Stimulated activated CD8-positive, alpha-beta memory T cell treated with anti-CD3 and anti-CD28 coated beads, Interleukin-15, amount 100 ng/mL, for 4 hours (primary cell): Measurements from ENCODE around the gene PCDHB7.
"Not testable (repeated sequence)": the region's sequence is repeated elsewhere in the genome, so short reads cannot be mapped to it uniquely, and the experiment has no call there.

ENCODE experiments used
- DNase-seq, 2 donors: peaks; one replicate each; pipeline ENCODE4 v3.0.0-alpha.2; 2020; ENCODE audit warnings: low read depth in 2 of 2

Gene PCDHB7

DNA sequence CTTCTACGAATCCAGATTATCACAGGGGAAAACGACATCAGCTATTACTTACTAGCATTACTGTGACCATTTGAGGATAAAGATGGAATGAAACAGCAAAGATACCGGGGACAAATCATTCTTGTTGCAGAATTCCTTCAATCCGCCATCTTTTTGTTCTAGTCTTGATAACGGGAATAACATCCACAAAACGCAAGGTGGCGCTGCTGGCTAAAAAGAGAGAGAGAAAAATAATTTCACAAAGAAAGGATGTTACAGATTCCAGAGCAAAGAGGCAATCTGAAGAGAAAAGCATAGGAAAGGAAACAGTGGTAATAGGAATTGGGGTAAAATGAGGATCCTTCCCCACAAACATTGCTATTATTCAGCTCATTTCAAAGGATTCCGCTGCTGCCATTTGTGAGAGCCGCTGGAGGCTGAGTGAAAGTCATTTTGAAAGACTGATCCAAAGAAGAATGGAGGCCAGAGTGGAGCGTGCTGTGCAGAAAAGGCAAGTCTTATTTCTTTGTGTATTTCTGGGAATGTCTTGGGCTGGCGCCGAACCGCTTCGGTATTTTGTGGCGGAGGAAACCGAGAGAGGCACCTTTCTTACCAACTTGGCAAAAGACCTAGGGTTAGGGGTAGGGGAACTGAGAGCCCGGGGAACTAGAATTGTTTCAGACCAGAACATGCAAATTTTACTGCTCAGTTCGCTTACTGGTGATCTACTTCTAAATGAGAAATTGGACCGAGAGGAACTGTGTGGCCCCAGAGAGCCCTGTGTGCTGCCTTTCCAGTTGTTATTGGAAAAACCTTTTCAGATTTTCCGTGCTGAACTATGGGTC, at the start of gene PCDHB7:
Gene PCDHB7 (plus strand): TSS at position 264 of the 824 bp plus-strand sequence. CDS start 192 bp downstream, at position 456.
- DNase-seq: no peak

DNA sequence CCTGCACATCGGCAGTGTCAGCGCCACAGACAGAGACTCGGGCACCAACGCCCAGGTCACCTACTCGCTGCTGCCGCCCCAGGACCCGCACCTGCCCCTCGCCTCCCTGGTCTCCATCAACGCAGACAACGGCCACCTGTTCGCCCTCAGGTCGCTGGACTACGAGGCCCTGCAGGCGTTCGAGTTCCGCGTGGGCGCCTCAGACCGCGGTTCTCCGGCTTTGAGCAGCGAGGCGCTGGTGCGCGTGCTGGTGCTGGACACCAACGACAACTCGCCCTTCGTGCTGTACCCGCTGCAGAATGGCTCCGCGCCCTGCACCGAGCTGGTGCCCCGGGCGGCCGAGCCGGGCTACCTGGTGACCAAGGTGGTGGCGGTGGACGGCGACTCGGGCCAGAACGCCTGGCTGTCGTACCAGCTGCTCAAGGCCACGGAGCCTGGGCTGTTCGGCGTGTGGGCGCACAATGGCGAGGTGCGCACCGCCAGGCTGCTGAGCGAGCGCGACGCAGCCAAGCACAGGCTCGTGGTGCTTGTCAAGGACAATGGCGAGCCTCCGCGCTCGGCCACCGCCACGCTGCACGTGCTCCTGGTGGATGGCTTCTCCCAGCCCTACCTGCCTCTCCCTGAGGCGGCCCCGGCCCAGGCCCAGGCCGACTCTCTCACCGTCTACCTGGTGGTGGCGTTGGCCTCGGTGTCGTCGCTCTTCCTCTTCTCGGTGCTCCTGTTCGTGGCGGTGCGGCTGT, 48.9 kb upstream of the PCDHB7 start:
- DNase-seq: not testable (repeated sequence)

DNA sequence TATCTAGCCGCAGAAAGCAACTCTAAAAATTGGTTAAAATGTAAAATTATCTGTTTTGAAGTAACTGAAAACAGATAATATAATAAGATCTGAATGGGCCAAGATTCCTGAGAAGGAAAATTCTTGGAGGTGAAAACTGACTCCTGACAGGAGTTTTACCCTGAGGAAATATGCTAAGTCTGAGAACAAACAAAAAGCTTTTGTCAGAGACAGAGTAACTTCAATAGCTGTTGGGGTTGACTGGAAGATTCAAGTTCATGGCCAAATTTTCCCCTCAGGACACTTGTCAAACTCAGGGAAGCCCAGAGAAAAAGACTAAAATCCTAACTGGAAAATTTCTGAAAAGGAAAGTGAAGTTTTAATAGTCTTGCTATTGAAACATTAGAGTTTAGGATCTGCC, 45.1 kb upstream of the PCDHB7 start:
- DNase-seq: no peak

DNA sequence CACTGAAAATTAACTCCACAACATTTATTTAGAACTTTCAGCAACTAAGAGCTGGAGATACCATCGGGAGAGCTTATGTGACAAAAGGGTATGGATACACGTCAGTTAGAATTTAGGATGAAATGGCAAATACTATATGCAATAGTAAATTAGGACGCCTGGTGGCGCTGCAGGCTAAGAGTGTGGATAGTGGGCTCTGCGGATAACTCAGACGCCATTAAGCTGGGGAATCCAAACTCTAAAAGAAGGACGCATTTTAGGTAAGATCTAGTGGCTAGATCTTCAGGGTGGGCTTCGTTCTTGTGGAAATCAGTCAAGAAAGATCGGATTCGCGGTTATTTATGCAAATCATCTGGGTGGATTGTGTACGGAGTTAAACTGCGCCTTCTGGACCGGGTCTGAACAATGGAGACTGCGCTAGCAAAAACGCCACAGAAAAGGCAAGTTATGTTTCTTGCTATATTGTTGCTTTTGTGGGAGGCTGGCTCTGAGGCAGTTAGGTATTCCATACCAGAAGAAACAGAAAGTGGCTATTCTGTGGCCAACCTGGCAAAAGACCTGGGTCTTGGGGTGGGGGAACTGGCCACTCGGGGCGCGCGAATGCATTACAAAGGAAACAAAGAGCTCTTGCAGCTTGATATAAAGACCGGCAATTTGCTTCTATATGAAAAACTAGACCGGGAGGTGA, 37.3 kb upstream of the PCDHB7 start, which contains the start of gene PCDHB5:
Gene PCDHB5 (plus strand): TSS at position 177 of the 688 bp plus-strand sequence. CDS start 229 bp downstream, at position 406.
- DNase-seq: no peak

DNA sequence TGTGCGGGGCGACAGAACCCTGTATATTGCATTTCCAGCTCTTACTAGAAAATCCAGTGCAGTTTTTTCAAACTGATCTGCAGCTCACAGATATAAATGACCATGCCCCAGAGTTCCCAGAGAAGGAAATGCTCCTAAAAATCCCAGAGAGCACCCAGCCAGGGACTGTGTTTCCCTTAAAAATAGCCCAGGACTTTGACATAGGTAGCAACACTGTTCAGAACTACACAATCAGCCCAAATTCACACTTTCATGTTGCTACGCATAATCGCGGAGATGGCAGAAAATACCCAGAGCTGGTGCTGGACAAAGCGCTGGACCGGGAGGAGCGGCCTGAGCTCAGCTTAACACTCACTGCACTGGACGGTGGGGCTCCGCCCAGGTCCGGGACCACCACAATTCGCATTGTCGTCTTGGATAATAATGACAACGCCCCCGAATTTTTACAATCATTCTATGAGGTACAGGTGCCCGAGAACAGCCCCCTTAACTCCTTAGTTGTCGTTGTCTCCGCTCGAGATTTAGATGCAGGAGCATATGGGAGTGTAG, 36.7 kb upstream of the PCDHB7 start:
- DNase-seq: no peak

DNA sequence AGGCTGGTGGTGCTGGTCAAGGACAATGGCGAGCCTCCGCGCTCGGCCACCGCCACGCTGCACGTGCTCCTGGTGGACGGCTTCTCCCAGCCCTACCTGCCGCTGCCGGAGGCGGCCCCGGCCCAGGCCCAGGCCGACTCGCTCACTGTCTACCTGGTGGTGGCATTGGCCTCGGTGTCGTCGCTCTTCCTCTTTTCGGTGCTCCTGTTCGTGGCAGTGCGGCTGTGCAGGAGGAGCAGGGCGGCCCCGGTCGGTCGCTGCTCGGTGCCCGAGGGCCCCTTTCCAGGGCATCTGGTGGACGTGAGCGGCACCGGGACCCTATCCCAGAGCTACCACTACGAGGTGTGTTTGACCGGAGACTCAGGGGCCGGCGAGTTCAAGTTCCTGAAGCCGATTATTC, 35.1 kb upstream of the PCDHB7 start:
- not testable (repeated sequence) for DNase-seq

DNA sequence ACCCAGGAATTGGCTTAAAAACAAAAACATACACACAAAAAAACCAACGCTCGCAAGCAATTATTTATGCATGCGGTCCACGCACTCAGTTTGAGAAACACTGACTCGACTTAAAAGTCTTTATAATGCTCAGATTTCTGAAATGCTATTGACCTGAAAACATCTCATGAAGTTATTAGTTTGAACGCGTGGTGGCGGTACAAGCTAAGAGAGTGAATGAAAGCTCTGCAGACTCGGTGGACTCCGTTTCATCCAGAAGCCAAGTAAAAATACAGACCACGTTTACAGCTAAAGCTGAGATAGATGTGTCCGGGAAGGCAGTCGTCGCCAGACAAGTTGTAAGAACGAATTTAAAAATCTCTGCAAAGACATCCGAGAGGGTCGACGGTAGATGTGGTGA, 22.6 kb upstream of the PCDHB7 start, which contains the start of gene PCDHB6:
Gene PCDHB6 (plus strand): TSS at position 246 of the 400 bp plus-strand sequence. CDS start 201 bp downstream, outside the sequence.
- DNase-seq: no peak

DNA sequence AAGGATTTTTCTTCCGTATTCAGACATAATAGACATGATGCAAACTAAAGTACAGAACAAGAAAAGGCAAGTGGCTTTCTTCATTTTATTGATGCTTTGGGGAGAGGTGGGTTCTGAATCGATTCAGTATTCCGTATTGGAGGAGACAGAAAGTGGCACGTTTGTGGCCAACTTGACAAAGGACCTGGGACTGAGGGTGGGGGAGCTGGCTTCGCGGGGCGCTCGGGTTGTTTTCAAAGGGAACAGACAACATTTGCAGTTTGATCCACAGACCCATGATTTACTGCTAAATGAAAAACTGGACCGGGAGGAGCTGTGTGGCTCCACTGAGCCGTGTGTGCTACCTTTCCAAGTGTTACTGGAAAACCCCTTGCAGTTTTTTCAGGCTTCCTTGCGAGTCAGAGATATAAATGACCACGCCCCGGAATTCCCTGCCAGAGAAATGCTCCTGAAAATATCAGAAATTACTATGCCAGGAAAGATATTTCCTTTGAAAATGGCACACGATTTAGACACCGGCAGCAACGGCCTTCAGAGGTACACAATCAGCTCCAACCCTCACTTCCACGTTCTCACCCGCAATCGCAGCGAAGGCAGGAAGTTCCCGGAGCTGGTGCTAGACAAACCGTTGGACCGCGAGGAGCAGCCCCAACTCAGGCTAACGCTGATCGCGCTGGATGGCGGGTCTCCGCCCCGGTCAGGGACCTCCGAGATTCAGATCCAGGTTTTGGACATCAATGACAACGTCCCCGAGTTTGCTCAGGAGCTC, 22.0 kb upstream of the PCDHB7 start:
- DNase-seq: no peak

DNA sequence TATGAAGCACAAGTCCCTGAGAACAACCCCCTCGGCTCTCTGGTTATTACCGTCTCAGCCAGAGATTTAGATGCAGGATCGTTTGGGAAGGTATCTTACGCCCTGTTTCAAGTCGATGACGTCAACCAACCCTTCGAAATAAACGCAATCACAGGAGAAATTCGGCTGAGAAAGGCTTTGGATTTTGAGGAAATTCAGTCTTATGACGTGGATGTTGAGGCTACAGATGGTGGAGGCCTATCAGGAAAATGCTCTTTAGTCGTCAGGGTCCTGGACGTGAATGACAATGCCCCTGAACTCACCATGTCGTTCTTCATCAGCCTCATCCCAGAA, 21.5 kb upstream of the PCDHB7 start:
- no peak for DNase-seq

DNA sequence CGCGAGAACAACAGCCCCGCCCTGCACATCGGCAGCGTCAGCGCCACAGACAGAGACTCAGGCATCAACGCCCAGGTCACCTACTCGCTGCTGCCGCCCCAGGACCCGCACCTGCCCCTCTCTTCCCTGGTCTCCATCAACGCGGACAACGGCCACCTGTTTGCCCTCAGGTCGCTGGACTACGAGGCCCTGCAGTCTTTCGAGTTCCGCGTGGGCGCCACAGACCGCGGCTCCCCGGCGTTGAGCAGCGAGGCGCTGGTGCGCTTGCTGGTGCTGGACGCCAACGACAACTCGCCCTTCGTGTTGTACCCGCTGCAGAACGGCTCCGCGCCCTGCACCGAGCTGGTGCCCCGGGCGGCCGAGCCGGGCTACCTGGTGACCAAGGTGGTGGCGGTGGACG, 20.8 kb upstream of the PCDHB7 start:
- DNase-seq: not testable (repeated sequence)

DNA sequence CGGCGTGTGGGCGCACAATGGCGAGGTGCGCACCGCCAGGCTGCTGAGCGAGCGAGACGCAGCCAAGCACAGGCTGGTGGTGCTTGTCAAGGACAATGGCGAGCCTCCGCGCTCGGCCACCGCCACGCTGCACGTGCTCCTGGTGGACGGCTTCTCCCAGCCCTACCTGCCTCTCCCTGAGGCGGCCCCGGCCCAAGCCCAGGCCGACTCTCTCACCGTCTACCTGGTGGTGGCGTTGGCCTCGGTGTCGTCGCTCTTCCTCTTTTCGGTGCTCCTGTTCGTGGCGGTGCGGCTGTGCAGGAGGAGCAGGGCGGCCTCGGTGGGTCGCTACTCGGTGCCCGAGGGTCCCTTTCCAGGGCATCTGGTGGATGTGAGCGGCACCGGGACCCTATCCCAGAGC, 20.3 kb upstream of the PCDHB7 start:
- DNase-seq: not testable (repeated sequence)

DNA sequence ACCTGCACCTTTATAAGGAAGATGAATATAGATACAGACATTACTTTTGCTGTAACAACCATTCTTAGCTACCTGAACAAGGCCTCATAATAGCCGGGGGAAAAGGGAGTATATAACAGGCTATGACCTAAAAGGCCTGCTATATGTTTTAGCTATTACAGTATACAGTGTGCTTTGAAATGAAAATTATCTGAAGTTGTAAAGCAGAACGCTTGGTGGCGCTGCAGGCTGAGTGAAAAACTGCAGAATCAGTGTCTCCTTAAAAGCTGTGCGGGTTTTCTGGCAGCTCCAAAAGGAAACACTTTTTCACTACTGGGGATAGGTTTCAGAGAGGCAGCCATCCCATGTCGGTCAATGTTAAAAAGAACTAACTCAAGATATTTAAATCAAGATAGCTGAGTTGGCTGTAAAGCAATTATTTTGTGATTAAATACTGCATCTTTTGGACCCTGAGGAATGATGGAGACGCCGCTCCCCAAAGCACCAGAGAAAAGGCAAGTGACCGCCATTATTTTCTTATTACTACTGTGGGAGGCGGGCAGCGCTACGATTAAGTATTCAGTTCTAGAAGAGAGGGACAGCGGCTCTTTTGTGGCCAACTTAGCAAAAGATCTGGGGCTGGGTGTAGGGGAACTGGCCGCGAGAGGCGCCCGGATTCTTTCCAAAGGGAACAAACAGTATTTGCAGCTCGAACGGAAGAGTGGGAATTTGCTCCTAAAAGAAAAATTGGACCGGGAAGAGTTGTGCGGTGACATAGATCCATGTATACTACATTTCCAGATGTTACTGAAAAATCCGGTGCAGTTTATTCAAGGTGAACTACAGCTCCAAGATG, 16.7 kb upstream of the PCDHB7 start:
- DNase-seq: no peak

DNA sequence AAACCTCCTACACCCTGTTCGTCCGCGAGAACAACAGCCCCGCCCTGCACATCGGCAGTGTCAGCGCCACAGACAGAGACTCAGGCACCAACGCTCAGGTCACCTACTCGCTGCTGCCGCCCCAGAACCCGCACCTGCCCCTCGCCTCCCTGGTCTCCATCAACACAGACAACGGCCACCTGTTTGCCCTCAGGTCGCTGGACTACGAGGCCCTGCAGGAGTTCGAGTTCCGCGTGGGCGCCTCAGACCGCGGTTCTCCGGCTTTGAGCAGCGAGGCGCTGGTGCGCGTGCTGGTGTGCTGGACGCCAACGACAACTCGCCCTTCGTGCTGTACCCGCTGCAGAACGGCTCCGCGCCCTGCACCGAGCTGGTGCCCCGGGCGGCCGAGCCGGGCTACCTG, 15.1 kb upstream of the PCDHB7 start:
- DNase-seq: not testable (repeated sequence)

DNA sequence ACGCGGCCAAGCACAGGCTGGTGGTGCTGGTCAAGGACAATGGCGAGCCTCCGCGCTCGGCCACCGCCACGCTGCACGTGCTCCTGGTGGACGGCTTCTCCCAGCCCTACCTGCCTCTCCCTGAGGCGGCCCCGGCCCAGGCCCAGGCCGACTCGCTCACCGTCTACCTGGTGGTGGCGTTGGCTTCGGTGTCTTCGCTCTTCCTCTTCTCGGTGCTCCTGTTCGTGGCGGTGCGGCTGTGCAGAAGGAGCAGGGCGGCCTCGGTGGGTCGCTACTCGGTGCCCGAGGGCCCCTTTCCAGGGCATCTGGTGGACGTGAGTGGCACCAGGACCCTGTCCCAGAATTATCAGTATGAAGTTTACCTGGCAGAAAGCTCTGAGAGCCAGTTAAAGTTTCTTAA, 14.5 kb upstream of the PCDHB7 start:
- not testable (repeated sequence) for DNase-seq

DNA sequence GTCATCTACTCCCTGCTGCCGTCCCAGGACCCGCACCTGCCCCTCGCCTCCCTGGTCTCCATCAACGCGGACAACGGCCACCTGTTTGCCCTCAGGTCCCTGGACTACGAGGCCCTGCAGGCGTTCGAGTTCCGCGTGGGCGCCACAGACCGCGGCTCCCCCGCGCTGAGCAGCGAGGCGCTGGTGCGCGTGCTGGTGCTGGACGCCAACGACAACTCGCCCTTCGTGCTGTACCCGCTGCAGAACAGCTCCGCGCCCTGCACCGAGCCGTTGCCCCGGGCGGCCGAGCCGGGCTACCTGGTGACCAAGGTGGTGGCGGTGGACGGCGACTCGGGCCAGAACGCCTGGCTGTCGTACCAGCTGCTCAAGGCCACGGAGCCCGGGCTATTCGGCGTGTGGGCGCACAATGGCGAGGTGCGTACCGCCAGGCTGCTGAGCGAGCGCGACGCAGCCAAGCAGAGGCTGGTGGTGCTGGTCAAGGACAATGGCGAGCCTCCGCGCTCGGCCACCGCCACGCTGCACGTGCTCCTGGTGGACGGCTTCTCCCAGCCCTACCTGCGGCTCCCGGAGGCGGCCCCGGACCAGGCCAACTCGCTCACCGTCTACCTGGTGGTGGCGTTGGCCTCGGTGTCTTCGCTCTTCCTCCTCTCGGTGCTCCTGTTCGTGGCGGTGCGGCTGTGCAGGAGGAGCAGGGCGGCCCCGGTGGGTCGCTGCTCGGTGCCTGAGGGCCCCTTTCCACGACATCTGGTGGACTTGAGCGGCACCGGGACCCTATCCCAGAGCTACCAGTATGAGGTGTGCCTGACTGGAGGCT, 2.1 kb downstream of the PCDHB7 start:
- DNase-seq: not testable (repeated sequence)

DNA sequence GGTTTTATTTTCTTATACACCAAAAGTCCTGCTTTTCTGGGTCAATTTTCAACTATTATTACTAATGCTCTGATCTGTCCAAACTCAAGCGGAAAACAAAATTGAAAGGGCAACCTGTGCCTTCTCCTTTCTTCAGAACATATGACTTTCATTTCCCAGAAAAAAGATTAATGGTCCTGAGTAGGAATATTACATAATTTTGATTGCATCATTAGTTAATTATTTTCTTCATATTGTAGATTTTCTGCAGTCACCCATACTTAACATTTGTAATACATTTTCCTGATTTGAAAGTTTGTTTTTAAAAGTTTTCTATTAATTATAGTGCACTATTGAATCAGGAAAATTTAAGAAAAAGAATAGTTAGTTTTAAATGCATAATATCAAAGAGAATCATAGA, 3.5 kb downstream of the PCDHB7 start:
- DNase-seq: no peak

DNA sequence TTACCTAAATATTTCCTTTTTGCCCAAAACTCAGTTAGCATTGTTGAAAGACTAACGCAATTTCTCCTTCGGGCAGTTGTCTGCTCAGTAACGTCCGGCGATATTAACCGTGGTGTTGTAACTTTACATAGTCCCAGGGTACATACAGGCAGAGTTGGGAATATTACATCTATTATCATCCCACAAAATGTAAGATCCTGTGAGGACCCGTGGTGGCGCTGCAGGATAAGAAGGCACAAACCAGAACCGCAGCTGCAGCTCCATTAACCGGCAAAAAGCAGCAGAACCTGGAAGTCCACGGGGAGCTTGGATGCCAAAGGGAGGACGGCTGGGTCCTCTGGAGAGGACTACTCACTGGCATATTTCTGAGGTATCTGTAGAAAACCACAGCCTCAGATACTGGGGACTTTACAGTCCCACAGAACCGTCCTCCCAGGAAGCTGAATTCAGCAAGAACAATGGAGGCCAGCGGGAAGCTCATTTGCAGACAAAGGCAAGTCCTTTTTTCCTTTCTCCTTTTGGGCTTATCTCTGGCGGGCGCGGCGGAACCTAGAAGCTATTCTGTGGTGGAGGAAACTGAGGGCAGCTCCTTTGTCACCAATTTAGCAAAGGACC, 5.2 kb downstream of the PCDHB7 start, which contains the start of gene PCDHB8:
Gene PCDHB8 (plus strand): TSS at position 214 of the 615 bp plus-strand sequence. CDS start 245 bp downstream, at position 459.
- DNase-seq: not testable (repeated sequence)

DNA sequence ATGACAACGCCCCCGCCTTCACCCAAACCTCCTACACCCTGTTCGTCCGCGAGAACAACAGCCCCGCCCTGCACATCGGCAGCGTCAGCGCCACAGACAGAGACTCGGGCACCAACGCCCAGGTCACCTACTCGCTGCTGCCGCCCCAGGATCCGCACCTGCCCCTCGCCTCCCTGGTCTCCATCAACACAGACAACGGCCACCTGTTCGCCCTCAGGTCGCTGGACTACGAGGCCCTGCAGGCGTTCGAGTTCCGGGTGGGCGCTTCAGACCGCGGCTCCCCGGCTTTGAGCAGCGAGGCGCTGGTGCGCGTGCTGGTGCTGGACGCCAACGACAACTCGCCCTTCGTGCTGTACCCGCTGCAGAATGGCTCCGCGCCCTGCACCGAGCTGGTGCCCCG, 6.9 kb downstream of the PCDHB7 start:
- DNase-seq: not testable (repeated sequence)

DNA sequence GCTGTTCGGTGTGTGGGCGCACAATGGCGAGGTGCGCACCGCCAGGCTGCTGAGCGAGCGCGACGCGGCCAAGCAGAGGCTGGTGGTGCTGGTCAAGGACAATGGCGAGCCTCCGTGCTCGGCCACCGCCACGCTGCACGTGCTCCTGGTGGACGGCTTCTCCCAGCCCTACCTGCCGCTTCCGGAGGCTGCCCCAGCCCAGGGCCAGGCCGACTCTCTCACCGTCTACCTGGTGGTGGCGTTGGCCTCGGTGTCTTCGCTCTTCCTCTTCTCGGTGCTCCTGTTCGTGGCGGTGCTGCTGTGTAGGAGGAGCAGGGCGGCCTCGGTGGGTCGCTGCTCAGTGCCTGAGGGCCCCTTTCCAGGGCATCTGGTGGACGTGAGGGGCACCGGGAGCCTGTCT, 7.4 kb downstream of the PCDHB7 start:
- not testable (repeated sequence) for DNase-seq
